ENCODE results near the gene RPS27L. TPM values are rescaled to one million over a fixed set of nuclear protein-coding genes. Genes with fewer than 3 reads are reported as not detected.

Gene RPS27L
- total and polyA plus RNA-seq, 2 of the 8 experiments (the other 6 are each of a cell fraction or from before 2014, with no cell fraction given), result 115 to 143 TPM

- Histone ChIP-seq H3K79me1 (ENCODE audit: low read depth, low read length) (no peaks in the 10 kb centered on the region), H3K56ac (replicated peaks; ENCODE audit: insufficient read length, low read depth, low read length) (no peak overlapping the region), H3K36me3 (ENCODE audit: control insufficient read depth in 2 of 4, insufficient read depth in 4 of 4, low read length in 3 of 4) (no peaks in the 10 kb centered on the region), H3K18ac (ENCODE audit: extremely low read depth, low read length) (no peak overlapping the region), H3K27me3 (replicated peaks in 1 of 4; ENCODE audit: control insufficient read depth in 3 of 4, extremely low read depth in 1 of 4, insufficient read depth in 3 of 4, low read length in 3 of 4) (no peaks in the 10 kb centered on the region), H3K79me2 (ENCODE audit: control insufficient read depth in 1 of 2, insufficient read depth in 2 of 2, low read length in 2 of 2) (no peaks in the 10 kb centered on the region), H3K4me1 (replicated peaks in 1 of 4; ENCODE audit: control insufficient read depth in 3 of 4, insufficient read depth in 4 of 4, low read length in 3 of 4) (peaks cover 0 to 9% (median 0%) of the 10 kb centered on the region in 4 experiments; a peak in 2 of 7 replicates), H2BK20ac (ENCODE audit: low read length) (no peak overlapping the region), H3K23me2 (ENCODE audit: low read depth, low read length) (no peaks in the 10 kb centered on the region; the same call in 1 of the 2 replicates), H4K91ac (replicated peaks; ENCODE audit: insufficient read length, low read length) (no peak overlapping the region), H3K23ac (ENCODE audit: insufficient read length) (no peak overlapping the region), H2AFZ (ENCODE audit: low read length) (peak overlapping the region; percentile 45), H3K27ac (ENCODE audit: low read depth, low read length) (no peak overlapping the region), H2BK12ac (ENCODE audit: low read depth, low read length) (no peak overlapping the region), H2AK5ac (ENCODE audit: low read depth, low read length) (no peak overlapping the region), H3K9ac (replicated peaks in 1 of 4; ENCODE audit: extremely low read depth in 1 of 4, low read depth in 3 of 4, low read length in 3 of 4) (no peak overlapping the region), H3K4ac (replicated peaks; ENCODE audit: insufficient read length, low read depth, low read length) (no peak overlapping the region), H2BK5ac (ENCODE audit: low read depth, low read length) (no peak overlapping the region), H2BK15ac (ENCODE audit: low read length) (no peak overlapping the region), H4K5ac (ENCODE audit: insufficient read length, low read depth, low read length) (no peak overlapping the region), H4K8ac (ENCODE audit: extremely low read depth, insufficient read depth, low read length) (no peak overlapping the region), H3K14ac (ENCODE audit: insufficient read length) (no peak overlapping the region), H4K20me1 (replicated peaks in 1 of 2; ENCODE audit: control insufficient read depth in 1 of 2, insufficient read depth in 2 of 2, low read length in 2 of 2) (no peaks in the 10 kb centered on the region), H3K4me3 (ENCODE audit: extremely low read depth in 1 of 4, insufficient read depth in 2 of 4, low read depth in 3 of 4, low read length in 4 of 4) (no peak overlapping the region), H3K4me2 (ENCODE audit: insufficient read depth in 1 of 2, low read depth in 2 of 2, low read length in 2 of 2) (no peak overlapping the region), H2BK120ac (replicated peaks; ENCODE audit: low read depth, low read length) (no peak overlapping the region), H3K9me3 (ENCODE audit: insufficient read depth in 2 of 2, low read depth in 1 of 2, low read length in 1 of 2) (no peaks in the 10 kb centered on the region)
- FAIRE-seq (no peak), DNase-seq (ENCODE audit: low read depth in 1 of 2, low spot score in 2 of 2) (peak in 1 of 2 experiments; percentile 34)
- WGBS, 2 experiments (ENCODE audit: extremely low coverage in 1 of 2, insufficient coverage in 1 of 2, insufficient read length in 1 of 2, insufficient replicate concordance in 2 of 2, low coverage in 1 of 2, low lambda C conversion rate in 2 of 2, missing lambda C conversion rate in 1 of 2), result 83% methylated on average over 3 of the region's 3 CpGs; no CpG with 5 or more reads in 1 of the 2 experiments
- ChIA-PET POLR2A (ENCODE audit: partially characterized antibody) (interaction anchor here (0.7 to 1.6 kb wide), 3 partner anchors 16 to 21 kb away, joined by 3 to 5 read pairs (median 3); partner anchors contain the start of genes RAB8B and RPS27L), CTCF (ENCODE audit: partially characterized antibody) (interaction anchor here (1.0 to 1.3 kb wide), 2 partner anchors 16 to 230 kb away, joined by 3 to 4 read pairs; partner anchors contain the start of gene RAB8B)
Measured at GRCh38 chr15:63172851-63173451, 15.7 kb upstream of the RPS27L start.

Data from H1 (cell line).